K562 (cell line): ENCODE data around the gene ERICH2. TPM values are rescaled to one million over a fixed set of nuclear protein-coding genes. Genes with fewer than 3 reads are reported as not detected.
A peak's percentile ranks its signal among the peaks of the same experiment; 100 is the strongest.

Source experiments
- ATAC-seq: fragments of 200-7000 bp; cut with Tn5 transposase; 3 replicates; pipeline ENCODE4 v1.9.1; 2020; ENCODE audit warnings: moderate library complexity
- BruUV-seq: library from RNA; stranded (reverse); fragments of 400-500 nt; replicated peaks from 2 replicates; lab custom pipeline; 2021; lab: Mats Ljungman, UMichigan
- CTCF ChIA-PET: fragments of 300-600 bp; formaldehyde crosslinking; extraction: SDS; loops from one replicate; lab custom pipeline; 2021; ENCODE audit warnings: low intra/inter-chr PET ratio; lab: Yijun Ruan, JAX
- POLR2A ChIA-PET: fragments of 300-600, 350-650 bp; sonication (Branson Sonifier 250); formaldehyde crosslinking; extraction: SDS; loops from one replicate; lab custom pipeline; 2021; ENCODE audit warnings: antibody characterized with exemption, inconsistent platforms; lab: Yijun Ruan, JAX
- DNase-seq, 4 experiments: peaks; one replicate each; pipeline versions ENCODE4 v3.0.0 to v3.0.0-alpha.2; 2011 to 2018; ENCODE audit warnings: low spot score in 3 of 4, mixed read lengths in 3 of 4; ENCODE audit errors: extremely low read depth in 1 of 4
- FAIRE-seq: peaks from 2 replicates; lab custom pipeline; 2011; peaks lifted over from hg19 to GRCh38; lab: Jason Lieb, UNC
- H2AFZ ChIP-seq: 2 replicates; pipeline ENCODE4 v1.6.0; 2011; ENCODE audit warnings: low read depth, low read length, control low read depth, inconsistent platforms
- H3K27ac ChIP-seq: fragments of 200-600 bp; 3 replicates; pipeline ENCODE4 v1.8.0; 2011; ENCODE audit warnings: low read depth, mild to moderate bottlenecking, control low read depth, inconsistent platforms, low read length, moderate library complexity, mixed read lengths; ENCODE audit errors: extremely low read depth
- H3K27me3 ChIP-seq, 2 experiments: fragments of 300-600 bp in 1 of 2; 2 replicates in 1 of 2; 3 replicates in 1 of 2; pipeline versions ENCODE4 v1.6.0 to v1.8.0; 2011; ENCODE audit warnings: inconsistent platforms in 2 of 2, low read length in 2 of 2, mild to moderate bottlenecking in 1 of 2, mixed read lengths in 1 of 2, moderate library complexity in 1 of 2; ENCODE audit not compliant: control insufficient read depth in 2 of 2, insufficient read depth in 2 of 2
- H3K36me3 ChIP-seq: fragments of 300-600 bp; 3 replicates; pipeline ENCODE4 v1.8.0; 2011; ENCODE audit warnings: mild to moderate bottlenecking, low read length, inconsistent platforms; ENCODE audit not compliant: control insufficient read depth, insufficient read depth
- H3K4me1 ChIP-seq, 2 experiments: fragments of 200-600 bp in 1 of 2; replicated peaks in 1 of 2; 2 replicates in 1 of 2; 3 replicates in 1 of 2; pipeline versions ENCODE4 v1.5.1 to v1.8.0; 2011; ENCODE audit warnings: inconsistent platforms in 2 of 2, low read length in 2 of 2, mild to moderate bottlenecking in 1 of 2, mixed read lengths in 1 of 2, moderate library complexity in 1 of 2; ENCODE audit not compliant: control insufficient read depth in 2 of 2, insufficient read depth in 2 of 2
- H3K4me2 ChIP-seq: 2 replicates; pipeline ENCODE4 v1.6.1; 2011; ENCODE audit warnings: low read length, control low read depth, inconsistent platforms, mixed read lengths; ENCODE audit not compliant: insufficient read depth
- H3K4me3 ChIP-seq: fragments of 200-600 bp; sonication (generic), shearing (Covaris generic); 2 replicates; pipeline ENCODE4 v1.5.1; 2016; ENCODE audit warnings: control low read depth, inconsistent platforms
- H3K79me2 ChIP-seq: fragments of 200-600 bp; 3 replicates; pipeline ENCODE4 v1.8.0; 2011; ENCODE audit warnings: low read length, inconsistent platforms; ENCODE audit not compliant: control insufficient read depth, insufficient read depth
- H3K9ac ChIP-seq, 2 experiments: 2 replicates each; pipeline versions ENCODE4 v1.6.0 to v1.6.1; 2011; ENCODE audit warnings: low read depth in 2 of 2, low read length in 2 of 2, control low read depth in 1 of 2, inconsistent platforms in 1 of 2, mild to moderate bottlenecking in 1 of 2, mixed read lengths in 1 of 2; ENCODE audit not compliant: insufficient read depth in 1 of 2
- H3K9me1 ChIP-seq: one replicate; pipeline ENCODE4 v1.6.0; 2011; ENCODE audit warnings: inconsistent platforms, mild to moderate bottlenecking, low read length, moderate library complexity; ENCODE audit not compliant: control insufficient read depth, insufficient read depth
- H3K9me3 ChIP-seq: replicated peaks from 2 replicates; pipeline ENCODE4 v1.5.1; 2011; ENCODE audit warnings: low read depth, low read length, inconsistent platforms; ENCODE audit not compliant: control insufficient read depth, insufficient read depth
- H4K20me1 ChIP-seq: replicated peaks from 2 replicates; pipeline ENCODE4 v1.6.1; 2011; ENCODE audit warnings: low read length, inconsistent platforms, mixed read lengths; ENCODE audit not compliant: control insufficient read depth, insufficient read depth
- CCNT2 ChIP-seq: IDR thresholded peaks from 2 replicates; pipeline ENCODE4 v1.6.1; 2011; ENCODE audit warnings: borderline replicate concordance, low read depth, mild to moderate bottlenecking, moderate library complexity, mixed read lengths, low read length; ENCODE audit not compliant: insufficient read length; ENCODE audit errors: extremely low read depth
- CEBPG ChIP-seq, 3 experiments: fragments of 200-800 bp in 1 of 3; sonication (Bioruptor generic) in 1 of 3; sonication (generic) in 1 of 3; formaldehyde crosslinking in 1 of 3; IDR thresholded peaks in 2 of 3; conservative IDR thresholded peaks in 1 of 3; 2 replicates each; pipeline versions ENCODE4 v1.6.1 to v1.8.0; 2016 to 2022; ENCODE audit warnings: missing compliant biosample characterization in 2 of 3, missing genetic modification characterization in 2 of 3, mild to moderate bottlenecking in 1 of 3, missing genetic modification reagents in 1 of 3
- E2F6 ChIP-seq, 2 experiments: IDR thresholded peaks; 2 replicates each; pipeline ENCODE4 v1.6.1; 2011; ENCODE audit warnings: borderline replicate concordance in 1 of 2, control low read depth in 1 of 2, low read depth in 1 of 2, low read length in 1 of 2, mild to moderate bottlenecking in 1 of 2, mixed read lengths in 1 of 2, moderate library complexity in 1 of 2; ENCODE audit not compliant: insufficient read depth in 1 of 2, insufficient read length in 1 of 2, poor library complexity in 1 of 2, severe bottlenecking in 1 of 2; ENCODE audit errors: extremely low read depth in 1 of 2
- GABPB2 ChIP-seq: fragments of 250-450 bp; sonication (Bioruptor Pico); conservative IDR thresholded peaks from 2 replicates; pipeline ENCODE4 v1.5.1; 2021; ENCODE audit warnings: mild to moderate bottlenecking
- HDAC8 ChIP-seq: fragments of 450-650 bp; IDR thresholded peaks from 2 replicates; pipeline ENCODE4 v1.6.1; 2016; ENCODE audit warnings: mild to moderate bottlenecking, missing genetic modification characterization, moderate library complexity, missing compliant biosample characterization
- KLF10 ChIP-seq: fragments of 250-450 bp; sonication (Bioruptor Pico); IDR thresholded peaks from 2 replicates; pipeline ENCODE4 v1.6.1; 2021; ENCODE audit warnings: matching md5 sums
- LEF1 ChIP-seq: fragments of 450-650 bp; IDR thresholded peaks from 2 replicates; pipeline ENCODE4 v1.6.1; 2016; ENCODE audit warnings: mild to moderate bottlenecking
- MAFF ChIP-seq: IDR thresholded peaks from 2 replicates; pipeline ENCODE4 v1.6.1; 2012; ENCODE audit warnings: low read length, improper control_type of control experiment
- NBN ChIP-seq: fragments of 450-650 bp; IDR thresholded peaks from 2 replicates; pipeline ENCODE4 v1.6.1; 2016; ENCODE audit warnings: low read depth, mild to moderate bottlenecking
- NUFIP1 ChIP-seq: fragments of 450-650 bp; IDR thresholded peaks from 2 replicates; pipeline ENCODE4 v1.6.1; 2018; ENCODE audit not compliant: partially characterized antibody
- PTTG1 ChIP-seq: fragments of 450-650 bp; IDR thresholded peaks from 2 replicates; pipeline ENCODE4 v1.6.1; 2016; ENCODE audit warnings: low read depth, mild to moderate bottlenecking, missing genetic modification characterization, missing compliant biosample characterization
- RAD21 ChIP-seq, 2 experiments: fragments of 250-450 bp in 1 of 2; fragments of 450-650 bp in 1 of 2; sonication (Bioruptor Pico) in 1 of 2; formaldehyde crosslinking in 1 of 2; IDR thresholded peaks in 1 of 2; conservative IDR thresholded peaks in 1 of 2; 2 replicates each; pipeline versions ENCODE4 v1.4.0 to v1.8.0; 2020 to 2022; ENCODE audit warnings: mild to moderate bottlenecking in 2 of 2, moderate library complexity in 1 of 2
- RBM34 ChIP-seq: fragments of 200-400 bp; formaldehyde crosslinking; IDR thresholded peaks from 2 replicates; pipeline ENCODE4 v1.6.1; 2018; ENCODE audit warnings: low read length, borderline replicate concordance; ENCODE audit not compliant: insufficient read depth
- SIN3A ChIP-seq, 2 experiments: fragments of 150-350 bp in 1 of 2; IDR thresholded peaks; 2 replicates each; pipeline ENCODE4 v1.6.1; 2011 to 2016; ENCODE audit warnings: borderline replicate concordance in 2 of 2, low read depth in 2 of 2, low read length in 2 of 2, mild to moderate bottlenecking in 2 of 2, moderate library complexity in 2 of 2; ENCODE audit not compliant: control insufficient read depth in 1 of 2
- SIRT6 ChIP-seq: IDR thresholded peaks from one replicate; pipeline ENCODE4 v1.6.1; 2012; ENCODE audit warnings: low read depth, mild to moderate bottlenecking, control low read depth, inconsistent platforms, low read length, moderate library complexity
- SMAD3 ChIP-seq: fragments of 450-650 bp; formaldehyde crosslinking; conservative IDR thresholded peaks from 2 replicates; pipeline ENCODE4 v1.4.0; 2020; ENCODE audit warnings: mild to moderate bottlenecking
- ZBTB26 ChIP-seq: fragments of 450-650 bp; formaldehyde crosslinking; IDR thresholded peaks from 2 replicates; pipeline ENCODE4 v1.4.0; 2022; ENCODE audit warnings: missing genetic modification characterization
- ZC3H11A ChIP-seq: IDR thresholded peaks from 2 replicates; pipeline ENCODE4 v1.6.1; 2012; ENCODE audit warnings: low read depth, low read length, improper control_type of control experiment
- WGBS: fragments of 100-300 bp; shearing (Covaris generic); methylation state at CpG from one replicate; pipeline ENCODE4 v1.1.6; 2016; ENCODE audit warnings: low coverage, mixed read lengths; ENCODE audit not compliant: insufficient coverage; ENCODE audit errors: missing lambda C conversion rate; 5-methylcytosine and 5-hydroxymethylcytosine counted together
- in situ Hi-C: fragments of 300-500 bp; cut with MboI; formaldehyde crosslinking; loops from 4 replicates; pipeline ENCODE4 v1.15.0; 2018; ENCODE audit warnings: inconsistent platforms, mixed read lengths
- intact Hi-C: fragments of 100-400 bp; cut with micrococcal nuclease; formaldehyde crosslinking; loops from 2 replicates; pipeline ENCODE4 v1.14.2; 2022
- polyA plus RNA-seq, 8 experiments: library from polyadenylated mRNA; depleted of rRNA in 4 of 8; stranded (reverse) in 5 of 8; unstranded in 3 of 8; fragments of >200 nt; fragmentation: Nextera tagmentation in 2 of 8; fragmentation: Illumina TruSeq in 1 of 8; extraction: Ambion mirVana in 2 of 8; extraction: Trizol in 1 of 8; gene quantifications; 2 replicates each; pipeline versions ENCODE4 v1.2.1 to v1.2.3, GENCODE V29; 2011 to 2014; ENCODE audit warnings: inconsistent platforms in 1 of 8, missing spikeins in 1 of 8
- total RNA-seq, 7 experiments: library from RNA; depleted of rRNA in 6 of 7; stranded (reverse); fragments of >200 nt in 6 of 7; fragmentation: Illumina TruSeq in 2 of 7; extraction: Trizol in 2 of 7; gene quantifications; 2 replicates each; pipeline versions ENCODE4 v1.2.1 to v1.2.3, GENCODE V29; 2011 to 2021; ENCODE audit warnings: low replicate concordance in 1 of 7

The ERICH2 gene
- total and polyA plus RNA-seq, 9 of the 15 experiments (the other 6 are each of a cell fraction or from before 2014, with no cell fraction given) = 0.85 to 2.4 (median 1.6) TPM

GRCh38 chr2:170770606-170771420 lies 635 bp downstream of the ERICH2 start:
- in situ Hi-C loops = no loop called here
- POLR2A ChIA-PET = interaction anchor here (0.6 to 2.7 kb wide), 13 partner anchors 9 to 258 kb away, joined by 3 to 14 read pairs (median 4); partner anchors contain the start of gene SP5
- DNase-seq (peak; percentile 94 to 98 (median 98)), FAIRE-seq (no peak), ATAC-seq (peak; percentile 92)
- no peaks in the 10 kb centered on the region for H3K9me1 ChIP-seq
- H3K4me3 ChIP-seq = peak overlapping the region; percentile 81
- intact Hi-C loops = loop anchor here (1.0 to 2.0 kb wide), 2 partner anchors 26 to 56 kb away; partner anchors contain the start of gene SP5
- no peaks in the 10 kb centered on the region for H3K27me3 ChIP-seq
- no peaks in the 10 kb centered on the region for H3K9me3 ChIP-seq
- H3K4me2 ChIP-seq = peak overlapping the region; percentile 97
- H2AFZ ChIP-seq = peak overlapping the region; percentile 98
- H3K4me1 ChIP-seq = peaks cover 7 to 19% of the 10 kb centered on the region in 2 experiments
- H3K36me3 ChIP-seq = no peaks in the 10 kb centered on the region
- under 1% methylated on average over 35 of the region's 82 CpGs for WGBS
- CTCF ChIA-PET = interaction anchor here (0.6 kb wide), 1 partner anchor 280 kb away, joined by 4 read pairs; no protein-coding TSS in a partner anchor
- H3K27ac ChIP-seq = peak overlapping the region; percentile 95
- peaks cover 29% of the 10 kb centered on the region for H3K79me2 ChIP-seq
- no TSS peak for BruUV-seq
- no peaks in the 10 kb centered on the region for H4K20me1 ChIP-seq
- peak overlapping the region; percentile 95 for H3K9ac ChIP-seq
- peak; percentile 27 to 35 for TF ChIP-seq E2F6 (IDR thresholded peaks at IDR 0.05; ENCODE audit: borderline replicate concordance in 1 of 2, extremely low read depth in 1 of 2, insufficient read depth in 1 of 2, insufficient read length in 1 of 2, low read depth in 1 of 2, low read length in 1 of 2, poor library complexity in 1 of 2, severe bottlenecking in 1 of 2)
- no peak for TF ChIP-seq SIRT6
- no peak for TF ChIP-seq RBM34
- TF ChIP-seq ZC3H11A = peak; percentile 57; the same call in 1 of the 2 replicates
- no peak for TF ChIP-seq MAFF
- TF ChIP-seq NBN = peak; percentile 51; the same call in 1 of the 2 replicates
- TF ChIP-seq LEF1 = no peak
- TF ChIP-seq KLF10 = no peak
- TF ChIP-seq PTTG1 (tag) = no peak
- no peak for TF ChIP-seq ZBTB26 (CRISPR knock-in tag)
- no peak for TF ChIP-seq NUFIP1
- TF ChIP-seq SIN3A (IDR thresholded peaks at IDR 0.05; ENCODE audit: borderline replicate concordance in 2 of 2, control insufficient read depth in 1 of 2, low read depth in 2 of 2, low read length in 2 of 2) = peak; percentile 35 to 41; a peak in 2 of 4 replicates
- TF ChIP-seq HDAC8 (tag) = 0 out of 2 replicates have a peak, but pooled peaks have one; percentile 64
- no peak for TF ChIP-seq SMAD3 (CRISPR knock-in tag)
- no peak for TF ChIP-seq CEBPG (CRISPR knock-in tag; IDR thresholded peaks at IDR 0.05)
- TF ChIP-seq CEBPG (tag; conservative IDR thresholded peaks at IDR 0.05 in 1 of 2, IDR thresholded peaks at IDR 0.05 in 1 of 2) = no peak
- peak; percentile 74 for TF ChIP-seq CCNT2
- TF ChIP-seq GABPB2 = no peak
- TF ChIP-seq RAD21 (CRISPR knock-in tag; conservative IDR thresholded peaks at IDR 0.05 in 1 of 2, IDR thresholded peaks at IDR 0.05 in 1 of 2) = peak; percentile 4 to 25; a peak in 1 of 4 replicates
